ENCODE measurements around the gene ATAD3C. TPM values are rescaled to one million over a fixed set of nuclear protein-coding genes. Genes with fewer than 3 reads are reported as not detected.

Gene ATAD3C
- total RNA-seq, 1 donor from 2014 or later, result 0.27 TPM

Other genes with a start within 250 kb of the ATAD3C start
- gene TNFRSF18, start 243.1 kb upstream of the ATAD3C start, total RNA-seq, result not detected in 2 replicates
- gene TNFRSF4, start 235.5 kb upstream of the ATAD3C start, total RNA-seq, result 0.19 TPM in 1 of 2 replicates, not detected in the other
- 196 and 200 TPM in 2 replicates for gene SDF4, start 217.7 kb upstream of the ATAD3C start, total RNA-seq
- 38.6 and 39.8 TPM in 2 replicates for gene B3GALT6, start 217.5 kb upstream of the ATAD3C start, total RNA-seq
- gene C1QTNF12, start 203.0 kb upstream of the ATAD3C start, total RNA-seq, result 3.6 and 3.8 TPM in 2 replicates
- gene UBE2J2, start 175.8 kb upstream of the ATAD3C start, total RNA-seq, result 58.2 and 65.1 TPM in 2 replicates
- gene SCNN1D, start 169.3 kb upstream of the ATAD3C start, total RNA-seq, result 6.2 and 11.0 TPM in 2 replicates
- 62.7 and 73.8 TPM in 2 replicates for gene ACAP3, start 141.8 kb upstream of the ATAD3C start, total RNA-seq
- 21.5 and 22.1 TPM in 2 replicates for gene PUSL1, start 141.1 kb upstream of the ATAD3C start, total RNA-seq
- gene INTS11, start 125.0 kb upstream of the ATAD3C start, total RNA-seq, result 101 and 106 TPM in 2 replicates
- gene CPTP, start 124.9 kb upstream of the ATAD3C start, total RNA-seq, result 23.5 and 24.7 TPM in 2 replicates
- 0.57 and 0.97 TPM in 2 replicates for gene TAS1R3, start 118.4 kb upstream of the ATAD3C start, total RNA-seq
- 92.9 and 95.7 TPM in 2 replicates for gene DVL1, start 100.3 kb upstream of the ATAD3C start, total RNA-seq
- 440 and 449 TPM in 2 replicates for gene MXRA8, start 91.1 kb upstream of the ATAD3C start, total RNA-seq
- 116 and 120 TPM in 2 replicates for gene AURKAIP1, start 74.5 kb upstream of the ATAD3C start, total RNA-seq
- gene CCNL2, start 50.4 kb upstream of the ATAD3C start, total RNA-seq, result 262 and 272 TPM in 2 replicates
- gene MRPL20, start 42.4 kb upstream of the ATAD3C start, total RNA-seq, result 82.1 and 86.9 TPM in 2 replicates
- gene ANKRD65, start 28.4 kb upstream of the ATAD3C start, total RNA-seq, result 0.21 and 0.24 TPM in 2 replicates
- gene VWA1, start 14.0 kb upstream of the ATAD3C start, total RNA-seq, result 15.6 and 17.5 TPM in 2 replicates
- 26.9 and 28.6 TPM in 2 replicates for gene ATAD3B, start 22.1 kb downstream of the ATAD3C start, total RNA-seq
- 30.0 and 31.7 TPM in 2 replicates for gene ATAD3A, start 62.5 kb downstream of the ATAD3C start, total RNA-seq
- 12.4 and 16.6 TPM in 2 replicates for gene TMEM240, start 90.9 kb downstream of the ATAD3C start, total RNA-seq
- 117 and 121 TPM in 2 replicates for gene SSU72, start 125.2 kb downstream of the ATAD3C start, total RNA-seq
- 25.6 and 28.0 TPM in 2 replicates for gene FNDC10, start 150.4 kb downstream of the ATAD3C start, total RNA-seq
- gene MIB2, start 165.8 kb downstream of the ATAD3C start, total RNA-seq, result 105 and 108 TPM in 2 replicates
- 4.8 and 8.5 TPM in 2 replicates for gene MMP23B, start 182.5 kb downstream of the ATAD3C start, total RNA-seq
- 28.8 and 29.7 TPM in 2 replicates for gene CDK11B, start 209.3 kb downstream of the ATAD3C start, total RNA-seq
- gene SLC35E2B, start 243.1 kb downstream of the ATAD3C start, total RNA-seq, result 84.9 and 85.2 TPM in 2 replicates

Measured in osteocyte (in vitro differentiated cells).